K562 (cell line): Measurements from ENCODE around the gene ZBTB43. TPM values are rescaled to one million over a fixed set of nuclear protein-coding genes. Genes with fewer than 3 reads are reported as not detected.

Source experiments
- ATAC-seq: fragments of 200-7000 bp; cut with Tn5 transposase; 3 replicates; pipeline ENCODE4 v1.9.1; 2020; ENCODE audit warnings: moderate library complexity
- BruUV-seq: library from RNA; stranded (reverse); fragments of 400-500 nt; replicated peaks from 2 replicates; lab custom pipeline; 2021; lab: Mats Ljungman, UMichigan
- CTCF ChIA-PET: fragments of 300-600 bp; formaldehyde crosslinking; extraction: SDS; loops from one replicate; lab custom pipeline; 2021; ENCODE audit warnings: low intra/inter-chr PET ratio; lab: Yijun Ruan, JAX
- POLR2A ChIA-PET: fragments of 300-600, 350-650 bp; sonication (Branson Sonifier 250); formaldehyde crosslinking; extraction: SDS; loops from one replicate; lab custom pipeline; 2021; ENCODE audit warnings: antibody characterized with exemption, inconsistent platforms; lab: Yijun Ruan, JAX
- DNase-seq, 4 experiments: peaks; one replicate each; pipeline versions ENCODE4 v3.0.0 to v3.0.0-alpha.2; 2011 to 2018; ENCODE audit warnings: low spot score in 3 of 4, mixed read lengths in 3 of 4; ENCODE audit errors: extremely low read depth in 1 of 4
- FAIRE-seq: peaks from 2 replicates; lab custom pipeline; 2011; peaks lifted over from hg19 to GRCh38; lab: Jason Lieb, UNC
- H2AFZ ChIP-seq: 2 replicates; pipeline ENCODE4 v1.6.0; 2011; ENCODE audit warnings: low read depth, low read length, control low read depth, inconsistent platforms
- H3K27ac ChIP-seq: fragments of 200-600 bp; 3 replicates; pipeline ENCODE4 v1.8.0; 2011; ENCODE audit warnings: low read depth, mild to moderate bottlenecking, control low read depth, inconsistent platforms, low read length, moderate library complexity, mixed read lengths; ENCODE audit errors: extremely low read depth
- H3K27me3 ChIP-seq, 2 experiments: fragments of 300-600 bp in 1 of 2; 2 replicates in 1 of 2; 3 replicates in 1 of 2; pipeline versions ENCODE4 v1.6.0 to v1.8.0; 2011; ENCODE audit warnings: inconsistent platforms in 2 of 2, low read length in 2 of 2, mild to moderate bottlenecking in 1 of 2, mixed read lengths in 1 of 2, moderate library complexity in 1 of 2; ENCODE audit not compliant: control insufficient read depth in 2 of 2, insufficient read depth in 2 of 2
- H3K36me3 ChIP-seq: fragments of 300-600 bp; 3 replicates; pipeline ENCODE4 v1.8.0; 2011; ENCODE audit warnings: mild to moderate bottlenecking, low read length, inconsistent platforms; ENCODE audit not compliant: control insufficient read depth, insufficient read depth
- H3K4me1 ChIP-seq, 2 experiments: fragments of 200-600 bp in 1 of 2; replicated peaks in 1 of 2; 2 replicates in 1 of 2; 3 replicates in 1 of 2; pipeline versions ENCODE4 v1.5.1 to v1.8.0; 2011; ENCODE audit warnings: inconsistent platforms in 2 of 2, low read length in 2 of 2, mild to moderate bottlenecking in 1 of 2, mixed read lengths in 1 of 2, moderate library complexity in 1 of 2; ENCODE audit not compliant: control insufficient read depth in 2 of 2, insufficient read depth in 2 of 2
- H3K4me2 ChIP-seq: 2 replicates; pipeline ENCODE4 v1.6.1; 2011; ENCODE audit warnings: low read length, control low read depth, inconsistent platforms, mixed read lengths; ENCODE audit not compliant: insufficient read depth
- H3K4me3 ChIP-seq: fragments of 200-600 bp; sonication (generic), shearing (Covaris generic); 2 replicates; pipeline ENCODE4 v1.5.1; 2016; ENCODE audit warnings: control low read depth, inconsistent platforms
- H3K79me2 ChIP-seq: fragments of 200-600 bp; 3 replicates; pipeline ENCODE4 v1.8.0; 2011; ENCODE audit warnings: low read length, inconsistent platforms; ENCODE audit not compliant: control insufficient read depth, insufficient read depth
- H3K9ac ChIP-seq, 2 experiments: 2 replicates each; pipeline versions ENCODE4 v1.6.0 to v1.6.1; 2011; ENCODE audit warnings: low read depth in 2 of 2, low read length in 2 of 2, control low read depth in 1 of 2, inconsistent platforms in 1 of 2, mild to moderate bottlenecking in 1 of 2, mixed read lengths in 1 of 2; ENCODE audit not compliant: insufficient read depth in 1 of 2
- H3K9me1 ChIP-seq: one replicate; pipeline ENCODE4 v1.6.0; 2011; ENCODE audit warnings: inconsistent platforms, mild to moderate bottlenecking, low read length, moderate library complexity; ENCODE audit not compliant: control insufficient read depth, insufficient read depth
- H3K9me3 ChIP-seq: replicated peaks from 2 replicates; pipeline ENCODE4 v1.5.1; 2011; ENCODE audit warnings: low read depth, low read length, inconsistent platforms; ENCODE audit not compliant: control insufficient read depth, insufficient read depth
- H4K20me1 ChIP-seq: replicated peaks from 2 replicates; pipeline ENCODE4 v1.6.1; 2011; ENCODE audit warnings: low read length, inconsistent platforms, mixed read lengths; ENCODE audit not compliant: control insufficient read depth, insufficient read depth
- ASH1L ChIP-seq: fragments of 450-650 bp; IDR thresholded peaks from 2 replicates; pipeline ENCODE4 v1.6.1; 2018; ENCODE audit warnings: borderline replicate concordance, mild to moderate bottlenecking, low read depth; ENCODE audit not compliant: partially characterized antibody
- CGGBP1 ChIP-seq: fragments of 250-450 bp; sonication (Bioruptor Pico); IDR thresholded peaks from 2 replicates; pipeline ENCODE4 v1.9.0; 2021; ENCODE audit warnings: mild to moderate bottlenecking
- GTF2B ChIP-seq: IDR thresholded peaks from 2 replicates; pipeline ENCODE4 v1.6.1; 2011; ENCODE audit not compliant: insufficient read length; ENCODE audit errors: extremely low read depth
- HMGN3 ChIP-seq: IDR thresholded peaks from 2 replicates; pipeline ENCODE4 v1.6.1; 2011; ENCODE audit warnings: borderline replicate concordance, low read depth, mild to moderate bottlenecking, mixed read lengths, low read length; ENCODE audit not compliant: insufficient read length; ENCODE audit errors: extremely low read depth
- WGBS: fragments of 100-300 bp; shearing (Covaris generic); methylation state at CpG from one replicate; pipeline ENCODE4 v1.1.6; 2016; ENCODE audit warnings: low coverage, mixed read lengths; ENCODE audit not compliant: insufficient coverage; ENCODE audit errors: missing lambda C conversion rate; 5-methylcytosine and 5-hydroxymethylcytosine counted together
- in situ Hi-C: fragments of 300-500 bp; cut with MboI; formaldehyde crosslinking; loops from 4 replicates; pipeline ENCODE4 v1.15.0; 2018; ENCODE audit warnings: inconsistent platforms, mixed read lengths
- intact Hi-C: fragments of 100-400 bp; cut with micrococcal nuclease; formaldehyde crosslinking; loops from 2 replicates; pipeline ENCODE4 v1.14.2; 2022
- polyA plus RNA-seq, 8 experiments: library from polyadenylated mRNA; depleted of rRNA in 4 of 8; stranded (reverse) in 5 of 8; unstranded in 3 of 8; fragments of >200 nt; fragmentation: Nextera tagmentation in 2 of 8; fragmentation: Illumina TruSeq in 1 of 8; extraction: Ambion mirVana in 2 of 8; extraction: Trizol in 1 of 8; gene quantifications; 2 replicates each; pipeline versions ENCODE4 v1.2.1 to v1.2.3, GENCODE V29; 2011 to 2014; ENCODE audit warnings: inconsistent platforms in 1 of 8, missing spikeins in 1 of 8
- total RNA-seq, 7 experiments: library from RNA; depleted of rRNA in 6 of 7; stranded (reverse); fragments of >200 nt in 6 of 7; fragmentation: Illumina TruSeq in 2 of 7; extraction: Trizol in 2 of 7; gene quantifications; 2 replicates each; pipeline versions ENCODE4 v1.2.1 to v1.2.3, GENCODE V29; 2011 to 2021; ENCODE audit warnings: low replicate concordance in 1 of 7

The ZBTB43 gene
- total and polyA plus RNA-seq, 9 of the 15 experiments (the other 6 are each of a cell fraction or from before 2014, with no cell fraction given): 3.9 to 17.2 (median 9.1) TPM

DNA sequence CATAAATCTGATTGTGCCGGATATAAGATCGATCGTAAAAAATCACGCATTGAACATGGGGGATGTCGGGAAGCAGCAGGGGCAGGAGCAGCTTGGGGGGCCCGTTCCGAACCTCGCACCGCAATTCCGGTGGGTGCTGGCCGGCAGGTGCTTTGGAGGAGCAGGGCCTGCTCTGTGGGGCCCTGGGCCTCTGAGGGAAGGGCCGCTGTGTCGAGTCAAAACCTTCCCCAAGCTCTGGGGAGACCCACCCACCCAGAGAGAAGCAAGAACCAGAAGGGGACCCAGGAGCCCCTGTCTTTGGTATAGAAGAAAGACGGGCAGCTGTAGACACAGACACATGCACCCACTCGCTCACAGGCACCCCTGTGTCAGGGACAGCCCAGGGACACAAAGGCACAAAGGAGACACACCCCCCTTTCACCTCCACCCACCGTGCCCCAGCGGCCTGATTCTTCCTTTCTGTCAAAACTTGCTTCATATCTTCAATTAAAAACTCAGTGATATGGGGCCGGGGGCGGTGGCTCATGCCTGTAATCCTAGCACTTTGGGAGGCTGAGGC is 49.4 kb upstream of the ZBTB43 start (continued):
- TF ChIP-seq GTF2B (no peak), HMGN3 (no peak)

GRCh38 chr9:126756238-126756637 is 48.6 kb upstream of the ZBTB43 start:
- CTCF ChIA-PET: no interaction called here
- in situ Hi-C loops (no loop called here), intact Hi-C loops (no loop called here)
- no peak overlapping the region for H3K9ac ChIP-seq
- H3K27ac ChIP-seq: no peak overlapping the region
- no peaks in the 10 kb centered on the region for H3K79me2 ChIP-seq
- H3K4me2 ChIP-seq: no peak overlapping the region
- no peaks in the 10 kb centered on the region for H3K9me3 ChIP-seq
- ATAC-seq: no peak
- BruUV-seq: no TSS peak
- H3K9me1 ChIP-seq: no peaks in the 10 kb centered on the region
- H3K36me3 ChIP-seq: no peaks in the 10 kb centered on the region
- POLR2A ChIA-PET: no interaction called here
- no peak overlapping the region for H2AFZ ChIP-seq
- TF ChIP-seq ASH1L: no peak
- TF ChIP-seq CGGBP1 (CRISPR knock-in tag): no peak
- TF ChIP-seq, all 486 proteins: peak for 0
- Histone ChIP-seq H4K20me1 (peaks cover 5% of the 10 kb centered on the region; the same call in 1 of the 2 replicates), H3K27me3 (peaks cover 25 to 65% of the 10 kb centered on the region in 2 experiments), H3K4me3 (no peak overlapping the region), H3K4me1 (peaks cover 0 to 6% of the 10 kb centered on the region in 2 experiments; a peak in 3 of 5 replicates)
- WGBS: 0% methylated on average over 5 of the region's 5 CpGs
- FAIRE-seq (no peak), DNase-seq (no peak)
